ENCODE data around the gene AUTS2. TPM values are rescaled to one million over a fixed set of nuclear protein-coding genes. Genes with fewer than 3 reads are reported as not detected.

The AUTS2 gene
- total RNA-seq, 1 donor from 2014 or later = 7.7 TPM

GRCh38 chr7:70097645-70098044, 499.4 kb downstream of the AUTS2 start:
- intact Hi-C loops (cut with micrococcal nuclease) = no loop called here

DNA sequence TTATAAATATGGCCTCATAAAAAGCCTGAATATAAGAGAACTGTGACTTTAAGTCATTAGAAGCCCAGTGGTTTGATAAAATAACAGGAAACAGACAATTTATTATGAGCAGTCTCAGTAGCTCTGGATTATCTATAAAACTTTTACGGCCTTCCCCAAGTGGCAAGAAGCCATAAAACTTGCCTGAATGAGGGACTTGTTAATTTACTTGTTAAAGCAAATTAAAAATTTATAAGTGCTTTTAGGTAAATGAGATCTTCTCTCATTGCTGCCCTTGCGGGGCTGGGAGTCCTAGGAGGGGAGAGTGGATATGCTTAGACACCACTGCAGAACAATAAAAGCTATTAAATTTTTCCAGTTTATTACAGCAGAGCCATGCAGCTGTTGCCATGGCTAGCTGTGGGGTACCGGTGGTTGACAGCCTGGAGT, 499.9 kb downstream of the AUTS2 start:
- intact Hi-C loops (cut with micrococcal nuclease) = no loop called here

GRCh38 chr7:70098905-70099672, 500.8 kb downstream of the AUTS2 start:
- intact Hi-C loops (cut with micrococcal nuclease) = no loop called here

GRCh38 chr7:70104243-70104642, 506.0 kb downstream of the AUTS2 start:
- intact Hi-C loops (cut with micrococcal nuclease) = no loop called here

GRCh38 chr7:70113078-70113477, 514.8 kb downstream of the AUTS2 start:
- intact Hi-C loops (cut with micrococcal nuclease) = no loop called here

GRCh38 chr7:70113536-70113935, 515.3 kb downstream of the AUTS2 start:
- intact Hi-C loops (cut with micrococcal nuclease) = no loop called here

- intact Hi-C loops (cut with micrococcal nuclease) = no loop called here
These were observed 516.5 kb downstream of the AUTS2 start for GRCh38 chr7:70114806-70115205.

DNA sequence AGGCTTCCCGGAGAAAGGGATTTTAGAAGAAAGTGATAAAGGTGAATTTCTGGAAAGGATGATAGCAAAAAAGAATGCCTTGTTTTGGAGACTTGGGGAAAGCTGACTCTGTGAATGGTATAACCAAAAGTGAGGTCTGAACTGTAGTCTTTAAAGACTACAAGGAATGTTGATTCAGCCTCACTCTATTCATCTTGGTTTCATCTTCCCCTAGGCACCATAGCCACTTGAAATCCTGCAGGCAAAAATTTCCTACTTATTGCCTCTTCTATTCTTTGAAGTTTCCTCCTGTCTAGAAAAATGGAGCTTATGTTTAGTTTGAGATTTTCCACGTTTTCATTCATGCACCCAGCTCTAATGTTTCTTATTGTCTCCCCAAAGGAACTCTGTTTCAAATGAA, 518.0 kb downstream of the AUTS2 start:
- intact Hi-C loops (cut with micrococcal nuclease) = no loop called here

- intact Hi-C loops (cut with micrococcal nuclease) = no loop called here
These were observed 518.6 kb downstream of the AUTS2 start for GRCh38 chr7:70116867-70117266.

DNA sequence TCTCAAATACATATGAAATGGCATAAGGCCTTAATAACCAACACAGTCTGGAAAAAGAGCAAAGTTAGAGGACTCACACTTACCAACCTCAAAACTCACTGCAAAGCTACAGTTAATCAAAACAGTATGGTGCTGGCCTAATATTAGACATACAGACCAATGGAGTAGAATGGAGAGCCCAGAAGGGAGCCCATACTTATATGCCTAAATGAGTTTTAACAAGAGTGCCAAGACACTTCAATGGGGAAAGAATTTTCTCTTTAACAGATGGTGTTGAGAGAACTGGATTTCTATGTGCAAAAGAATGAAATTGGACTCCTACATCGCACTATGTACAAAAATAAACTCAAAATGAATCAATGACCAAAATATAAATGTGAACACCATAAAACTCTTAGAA, 522.6 kb downstream of the AUTS2 start:
- intact Hi-C loops (cut with micrococcal nuclease) = no loop called here

GRCh38 chr7:70131817-70132216, 533.5 kb downstream of the AUTS2 start:
- intact Hi-C loops (cut with micrococcal nuclease) = no loop called here

- intact Hi-C loops (cut with micrococcal nuclease) = no loop called here
These were observed 534.1 kb downstream of the AUTS2 start for GRCh38 chr7:70132226-70132851.

DNA sequence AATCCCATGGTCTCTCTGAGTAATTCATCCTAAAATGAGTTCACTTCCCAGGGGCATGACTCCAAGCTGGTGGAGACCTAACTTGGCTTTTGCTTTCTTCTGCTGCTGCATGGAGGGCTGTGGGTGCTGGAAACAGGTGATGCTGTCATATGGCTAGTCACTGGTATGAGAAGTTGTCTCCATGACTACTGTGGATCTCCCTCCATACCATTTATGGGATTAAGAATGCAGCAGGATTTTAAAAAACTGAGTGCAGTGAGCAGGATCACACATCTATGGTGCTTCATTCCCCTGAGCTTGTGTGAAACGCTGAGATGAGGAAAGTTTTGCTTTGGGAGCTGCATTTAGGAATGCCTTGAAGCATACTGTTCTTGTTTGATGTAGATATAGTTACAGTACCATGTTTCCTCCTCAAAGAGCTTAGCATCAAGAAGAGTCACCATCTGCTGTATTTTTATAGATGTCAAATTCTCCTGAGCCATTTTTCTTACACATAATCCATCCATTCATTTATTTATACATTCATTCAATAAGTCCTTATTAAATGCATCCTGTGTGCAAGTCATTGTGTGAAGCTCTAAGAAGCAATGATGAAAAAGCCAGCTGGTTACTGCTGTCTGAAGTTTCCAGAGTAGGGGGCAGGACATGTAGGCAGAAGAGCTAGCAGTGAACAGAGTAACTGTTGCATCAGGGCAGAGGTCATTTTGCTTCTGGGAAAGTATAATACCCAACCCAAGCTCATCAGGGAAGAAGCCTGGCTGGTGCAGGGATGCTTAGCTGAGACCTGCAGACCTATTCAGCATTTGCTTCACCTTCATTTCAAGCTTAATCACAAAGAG, 534.8 kb downstream of the AUTS2 start:
- intact Hi-C loops (cut with micrococcal nuclease) = no loop called here

GRCh38 chr7:70134029-70134770, 535.9 kb downstream of the AUTS2 start:
- intact Hi-C loops (cut with micrococcal nuclease) = no loop called here

GRCh38 chr7:70135656-70136055, 537.4 kb downstream of the AUTS2 start:
- intact Hi-C loops (cut with micrococcal nuclease) = no loop called here

DNA sequence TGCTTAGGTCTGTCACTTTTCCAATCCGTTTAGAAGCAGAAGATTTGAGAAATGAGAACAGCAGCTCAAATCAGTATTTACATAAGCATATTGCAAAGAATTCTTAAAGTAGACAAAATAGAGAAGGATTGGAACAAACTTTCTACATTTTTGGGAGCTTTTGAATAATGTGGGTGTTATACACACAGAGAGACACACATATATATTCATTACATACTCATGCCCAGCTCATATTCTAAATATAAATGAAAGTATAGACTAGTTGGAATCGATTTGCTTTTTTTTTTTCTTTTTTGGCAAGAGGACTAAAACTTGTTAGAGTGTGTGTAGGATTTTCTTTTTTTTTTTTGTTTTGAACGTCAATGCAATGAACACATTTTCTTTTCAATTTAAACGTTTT, 538.9 kb downstream of the AUTS2 start:
- intact Hi-C loops (cut with micrococcal nuclease) = no loop called here

GRCh38 chr7:70142247-70142932, 544.1 kb downstream of the AUTS2 start:
- intact Hi-C loops (cut with micrococcal nuclease) = no loop called here

- intact Hi-C loops (cut with micrococcal nuclease) = no loop called here
These were observed 545.1 kb downstream of the AUTS2 start for GRCh38 chr7:70143075-70144044.

DNA sequence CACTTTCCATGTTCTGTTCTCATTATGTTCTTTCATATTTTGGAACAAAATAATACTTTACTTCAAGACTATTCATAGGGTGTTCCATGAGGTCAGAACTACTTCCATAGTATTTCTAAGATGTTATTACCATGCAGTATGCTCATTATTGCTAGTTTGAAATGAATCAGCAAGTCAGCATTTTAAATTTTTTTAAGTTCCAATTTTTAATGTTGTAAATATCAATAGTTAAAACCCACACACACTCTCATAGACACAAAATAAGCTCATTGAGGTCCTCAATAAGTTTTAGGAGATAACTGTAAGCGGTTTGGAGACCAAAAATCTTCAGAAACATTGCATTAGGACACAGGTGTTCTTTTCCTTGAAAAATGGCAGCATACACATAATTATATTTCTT, 550.7 kb downstream of the AUTS2 start:
- intact Hi-C loops (cut with micrococcal nuclease) = no loop called here

- intact Hi-C loops (cut with micrococcal nuclease) = no loop called here
These were observed 554.0 kb downstream of the AUTS2 start for GRCh38 chr7:70152313-70152712.
